ENCODE measurements around the gene HEPACAM2.

Gene HEPACAM2

DNA sequence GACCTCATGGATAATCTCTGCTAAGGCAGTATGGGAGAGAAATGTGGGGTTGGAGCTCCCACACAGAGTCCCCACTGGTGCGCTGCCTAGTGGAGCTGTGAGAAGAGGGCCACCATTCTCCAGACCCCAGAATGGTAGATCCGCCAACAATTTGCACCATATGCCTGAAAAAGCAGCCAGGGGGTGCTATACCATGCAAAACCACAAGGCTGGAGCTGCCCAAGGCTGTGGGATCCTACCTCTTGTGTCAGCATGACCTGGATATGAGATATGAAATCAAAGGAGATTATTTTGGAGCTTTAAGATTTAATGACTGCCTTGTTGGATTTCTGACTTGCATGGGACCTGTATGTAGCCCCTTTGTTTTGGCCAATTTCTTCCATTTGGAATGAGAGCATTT lies 51.0 kb downstream of the HEPACAM2 start:
- CTCF ChIA-PET, result interaction anchor here (0.6 kb wide), 1 partner anchor 12 kb away, joined by 5 read pairs; no protein-coding TSS in a partner anchor
- H3K27ac ChIP-seq, result no peak overlapping the region
- POLR2A ChIA-PET (ENCODE audit: low non-redundant PET), result no interaction called here
- TF ChIP-seq, protein P1, sequence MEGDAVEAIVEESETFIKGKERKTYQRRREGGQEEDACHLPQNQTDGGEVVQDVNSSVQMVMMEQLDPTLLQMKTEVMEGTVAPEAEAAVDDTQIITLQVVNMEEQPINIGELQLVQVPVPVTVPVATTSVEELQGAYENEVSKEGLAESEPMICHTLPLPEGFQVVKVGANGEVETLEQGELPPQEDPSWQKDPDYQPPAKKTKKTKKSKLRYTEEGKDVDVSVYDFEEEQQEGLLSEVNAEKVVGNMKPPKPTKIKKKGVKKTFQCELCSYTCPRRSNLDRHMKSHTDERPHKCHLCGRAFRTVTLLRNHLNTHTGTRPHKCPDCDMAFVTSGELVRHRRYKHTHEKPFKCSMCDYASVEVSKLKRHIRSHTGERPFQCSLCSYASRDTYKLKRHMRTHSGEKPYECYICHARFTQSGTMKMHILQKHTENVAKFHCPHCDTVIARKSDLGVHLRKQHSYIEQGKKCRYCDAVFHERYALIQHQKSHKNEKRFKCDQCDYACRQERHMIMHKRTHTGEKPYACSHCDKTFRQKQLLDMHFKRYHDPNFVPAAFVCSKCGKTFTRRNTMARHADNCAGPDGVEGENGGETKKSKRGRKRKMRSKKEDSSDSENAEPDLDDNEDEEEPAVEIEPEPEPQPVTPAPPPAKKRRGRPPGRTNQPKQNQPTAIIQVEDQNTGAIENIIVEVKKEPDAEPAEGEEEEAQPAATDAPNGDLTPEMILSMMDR (conservative IDR thresholded peaks at IDR 0.05; ENCODE audit: low read depth), result no peak
- DNase-seq (ENCODE audit: low spot score), result no peak

DNA sequence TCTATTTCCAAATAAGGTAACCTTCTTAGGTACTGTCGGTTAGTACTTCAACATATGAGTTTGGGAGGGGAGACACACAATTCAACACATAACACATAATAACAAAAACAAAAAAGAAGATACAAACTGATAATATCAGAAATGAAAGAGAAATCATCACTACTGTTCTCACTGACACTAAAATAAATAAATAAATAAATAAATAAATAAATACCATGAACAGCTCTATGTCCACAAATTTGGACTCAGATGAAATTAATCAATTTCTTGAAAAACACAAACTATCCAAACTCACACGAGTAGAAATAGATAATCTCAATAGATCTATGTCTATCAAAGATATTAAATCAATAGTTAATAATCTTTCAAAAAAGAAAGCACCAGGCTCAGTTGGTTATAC lies 53.6 kb downstream of the HEPACAM2 start:
- CTCF ChIA-PET, result interaction anchor here (0.7 kb wide), 1 partner anchor 1122 kb away, joined by 3 read pairs; no protein-coding TSS in a partner anchor
- no peak for DNase-seq (ENCODE audit: low spot score)
- POLR2A ChIA-PET (ENCODE audit: low non-redundant PET), result no interaction called here

DNA sequence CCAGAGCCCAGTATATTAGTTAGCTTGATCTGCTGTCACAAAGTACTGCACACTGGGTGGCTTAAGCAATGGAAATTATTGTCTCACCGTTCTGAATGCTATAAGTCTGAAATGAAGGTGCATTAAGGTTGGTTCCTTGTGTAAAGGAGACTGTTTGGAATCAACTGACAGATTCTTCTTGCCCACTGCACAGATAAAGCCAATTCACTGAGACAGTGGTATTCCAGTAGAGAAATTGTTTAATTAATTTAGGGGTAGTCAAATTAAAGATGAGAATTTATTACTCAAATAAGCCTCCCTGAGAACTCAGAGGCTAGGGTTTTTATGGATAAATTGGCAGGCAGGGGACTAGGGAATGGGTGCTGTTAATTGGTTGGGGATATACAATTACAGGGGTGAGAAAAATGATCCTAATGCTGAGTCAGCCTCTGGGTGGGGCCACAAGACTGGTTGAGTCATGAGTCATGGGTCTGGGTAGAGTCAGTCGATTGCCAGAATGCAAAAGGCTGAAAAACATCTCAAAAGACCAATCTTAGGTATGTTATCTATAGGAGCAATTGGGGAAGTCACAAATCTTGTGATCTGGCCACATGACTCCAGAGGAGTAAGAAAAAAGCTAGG lies 54.6 kb downstream of the HEPACAM2 start:
- CTCF ChIA-PET, result no interaction called here
- no peak overlapping the region for H3K27ac ChIP-seq
- POLR2A ChIA-PET (ENCODE audit: low non-redundant PET), result no interaction called here
- TF ChIP-seq, protein P1 (conservative IDR thresholded peaks at IDR 0.05; ENCODE audit: low read depth), result no peak
- DNase-seq (ENCODE audit: low spot score), result no peak

More for the DNA sequence above, 53.6 kb downstream of the HEPACAM2 start:
- no peak overlapping the region for H3K27ac ChIP-seq
- TF ChIP-seq, protein P1 (conservative IDR thresholded peaks at IDR 0.05; ENCODE audit: low read depth), result no peak

DNA sequence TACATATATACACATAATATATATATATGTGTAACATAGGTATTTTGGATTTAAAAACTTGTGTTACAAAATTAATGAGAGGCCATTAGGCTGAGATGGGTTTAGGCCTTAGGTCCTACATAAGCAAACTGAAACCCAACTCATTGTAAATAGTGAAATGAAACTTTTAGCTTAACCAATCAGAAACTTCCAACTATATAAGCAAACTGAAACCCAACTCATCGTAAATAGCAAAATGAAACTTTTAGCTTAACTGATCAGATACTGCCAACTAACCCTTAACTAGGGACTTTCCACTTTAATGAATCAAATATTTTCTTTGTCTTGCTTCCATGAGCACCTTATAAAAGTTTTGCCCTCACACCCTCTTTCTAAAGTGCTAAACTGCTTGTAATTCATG lies 60.8 kb downstream of the HEPACAM2 start:
- TF ChIP-seq, protein P1 (conservative IDR thresholded peaks at IDR 0.05; ENCODE audit: low read depth), result no peak
- no peak overlapping the region for H3K27ac ChIP-seq
- ChIA-PET POLR2A (ENCODE audit: low non-redundant PET) (no interaction called here), CTCF (no interaction called here)
- DNase-seq (ENCODE audit: low spot score), result no peak

DNA sequence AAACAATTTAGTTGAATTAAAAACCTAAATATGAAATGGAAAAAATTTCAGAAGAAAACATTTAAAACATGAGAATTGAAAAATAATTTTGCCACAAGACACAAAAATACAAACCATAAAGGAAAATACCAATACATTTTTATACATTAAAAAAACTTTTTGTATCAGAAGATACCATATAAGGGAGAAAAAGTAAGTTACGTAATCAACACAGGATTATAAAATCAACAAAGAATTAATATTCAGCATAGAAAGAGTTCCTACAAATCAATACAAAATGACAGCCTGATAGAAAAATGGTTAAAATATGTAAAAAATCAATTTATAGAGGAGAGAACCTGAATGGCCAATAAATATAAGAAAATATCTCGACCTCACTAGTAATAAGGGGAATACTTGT lies 61.5 kb downstream of the HEPACAM2 start:
- POLR2A ChIA-PET (ENCODE audit: low non-redundant PET), result no interaction called here
- TF ChIP-seq, protein P1 (conservative IDR thresholded peaks at IDR 0.05; ENCODE audit: low read depth), result no peak
- DNase-seq (ENCODE audit: low spot score), result no peak
- no peak overlapping the region for H3K27ac ChIP-seq
- CTCF ChIA-PET, result no interaction called here

DNA sequence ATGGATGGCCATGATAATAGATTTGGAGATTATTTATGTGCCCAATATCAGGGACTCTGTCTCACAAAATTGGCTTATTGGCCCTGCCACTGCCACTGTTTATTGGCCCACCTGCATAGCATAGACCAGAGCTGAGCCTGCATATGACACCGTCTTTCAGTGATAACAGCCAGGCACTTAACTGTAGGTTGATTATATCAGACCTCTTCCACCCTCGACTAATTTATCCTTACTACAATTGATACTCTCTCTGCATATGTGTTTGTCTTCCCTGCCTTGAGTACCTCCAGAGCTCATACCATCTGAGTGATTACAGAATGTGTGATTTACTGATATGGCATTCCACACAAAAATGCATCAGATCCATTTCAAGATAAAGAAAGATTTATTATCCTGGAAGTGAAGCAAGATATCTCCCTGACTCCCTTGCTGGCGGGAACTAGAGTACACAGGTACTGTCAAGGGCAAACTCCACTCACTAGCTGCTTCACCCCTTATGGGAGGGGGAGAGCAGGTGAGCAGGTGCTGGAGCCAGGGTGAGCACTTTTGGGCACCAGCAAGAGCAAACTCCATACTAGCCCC lies 65.0 kb downstream of the HEPACAM2 start:
- no peak overlapping the region for H3K27ac ChIP-seq
- ChIA-PET POLR2A (ENCODE audit: low non-redundant PET) (no interaction called here), CTCF (interaction anchor here (0.5 kb wide), 1 partner anchor 13 kb away, joined by 3 read pairs; no protein-coding TSS in a partner anchor)
- DNase-seq (ENCODE audit: low spot score), result no peak
- TF ChIP-seq, protein P1 (conservative IDR thresholded peaks at IDR 0.05; ENCODE audit: low read depth), result no peak
